CD4-positive, alpha-beta T cell treated with Interferon gamma for 1 hour (primary cell): ENCODE measurements around the gene MTREX.

Experiments
- DNase-seq: peaks from one replicate; pipeline ENCODE4 v3.0.0-alpha.2; 2020

MTREX gene

GRCh38 chr5:55385846-55386245 lies 78.1 kb downstream of the MTREX start:
- DNase-seq, result no peak

GRCh38 chr5:55386356-55386755 lies 78.6 kb downstream of the MTREX start:
- no peak for DNase-seq

GRCh38 chr5:55387865-55388264 lies 80.1 kb downstream of the MTREX start:
- no peak for DNase-seq

DNA sequence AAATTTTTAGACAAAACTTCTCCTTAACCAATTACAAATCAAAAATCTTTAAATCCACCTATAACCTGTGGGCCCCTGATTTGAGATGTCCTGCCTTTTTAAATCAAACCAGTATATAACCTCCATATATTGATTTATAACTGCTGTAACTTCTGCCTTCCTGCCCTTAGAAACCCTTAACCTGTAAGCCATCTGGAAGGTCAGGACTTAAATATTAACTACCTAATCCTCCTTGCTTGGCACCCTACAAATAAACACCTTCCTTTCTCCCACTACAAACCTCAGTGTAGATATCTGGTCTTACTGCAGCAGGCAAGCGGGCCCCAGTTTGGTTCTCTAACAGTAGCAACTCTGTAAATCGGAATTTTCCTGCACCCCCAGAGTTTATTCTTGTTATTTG lies 83.9 kb downstream of the MTREX start:
- no peak for DNase-seq

DNA sequence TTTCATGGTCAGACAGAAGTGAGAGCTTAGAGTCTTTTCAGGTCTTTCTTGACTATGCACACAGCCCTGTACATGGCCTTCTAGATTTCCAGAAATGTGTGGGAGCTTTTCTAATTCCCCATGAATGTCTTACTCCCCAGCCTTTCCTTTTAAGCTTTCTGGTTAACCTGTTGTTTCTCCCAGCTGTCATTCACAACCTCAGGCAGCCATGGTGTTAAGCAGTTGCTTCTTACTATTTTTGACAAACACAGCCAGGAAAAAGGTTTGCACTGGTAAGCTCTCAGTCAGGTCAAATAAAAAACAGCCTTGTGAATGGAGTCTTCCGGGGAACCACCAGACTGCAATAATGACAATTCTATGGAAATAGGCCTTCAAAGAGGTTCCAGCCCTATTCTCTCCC lies 84.9 kb downstream of the MTREX start:
- no peak for DNase-seq

- DNase-seq, result no peak
Observed at GRCh38 chr5:55393501-55394175, 85.8 kb downstream of the MTREX start.

DNA sequence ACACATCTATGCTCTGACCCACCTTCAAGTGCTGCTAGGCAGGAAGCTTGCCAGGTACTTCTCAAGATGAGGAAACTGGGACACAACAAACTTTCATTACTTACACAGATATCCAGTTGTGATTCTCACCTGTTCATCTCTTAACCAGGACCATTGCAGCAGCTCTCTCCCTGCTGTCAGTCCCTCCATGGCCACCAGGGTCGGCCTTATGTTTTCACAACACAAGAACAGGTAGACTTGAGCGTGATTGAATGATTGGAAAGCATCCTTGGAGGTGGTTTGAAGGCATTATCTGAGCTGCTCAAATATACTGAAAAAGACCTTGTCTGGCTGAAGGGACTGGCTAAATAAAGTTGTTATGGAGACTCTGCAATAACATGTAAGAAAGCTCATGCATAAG lies 94.4 kb downstream of the MTREX start:
- DNase-seq, result no peak

DNA sequence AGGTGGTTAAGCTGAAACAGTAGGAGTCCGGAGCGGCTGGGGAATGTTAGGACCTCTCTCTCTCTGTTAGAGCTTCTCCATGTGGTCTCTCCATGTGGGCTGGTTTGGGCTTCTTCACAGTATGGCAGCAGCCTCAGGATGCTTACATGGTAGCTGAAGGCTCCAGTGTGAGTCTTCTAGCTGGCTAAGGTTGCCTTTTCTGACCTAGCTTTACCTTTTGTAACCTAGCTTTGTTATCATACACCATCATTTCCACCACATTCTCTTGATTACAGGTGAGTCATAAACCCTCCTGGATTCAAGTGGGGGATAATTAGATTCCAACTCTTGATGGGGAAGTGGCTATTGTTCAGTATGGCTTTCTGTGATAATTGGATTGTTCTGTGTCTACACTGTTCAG lies 98.5 kb downstream of the MTREX start:
- DNase-seq, result no peak

DNA sequence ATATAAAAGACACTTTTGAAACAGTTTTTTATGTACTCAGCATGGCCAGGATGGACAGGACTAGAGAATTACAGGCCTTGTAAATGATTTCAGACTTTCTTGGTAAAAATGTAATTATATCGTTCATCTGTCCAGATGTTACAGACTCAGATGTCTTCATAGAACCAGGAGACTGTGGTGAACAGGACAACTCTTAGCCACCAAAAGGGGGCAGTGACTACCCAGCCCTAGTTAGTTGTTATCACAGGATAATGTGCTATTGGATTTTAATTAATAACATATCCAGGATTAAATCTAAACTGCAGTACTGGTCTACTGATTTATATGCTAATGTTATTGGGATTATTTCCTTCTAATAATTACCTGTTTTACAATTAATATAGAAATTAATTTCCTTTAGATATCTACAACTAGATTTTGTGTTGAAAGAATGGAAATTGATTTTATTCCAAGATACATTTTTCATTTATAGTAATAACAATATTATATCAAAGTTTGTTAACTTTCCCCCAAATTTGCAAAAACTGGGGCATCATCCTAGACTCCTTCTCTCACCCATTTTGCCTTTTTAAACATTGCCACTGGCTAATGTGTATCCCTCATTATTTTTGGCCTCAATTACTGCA lies 99.4 kb downstream of the MTREX start:
- no peak for DNase-seq

DNA sequence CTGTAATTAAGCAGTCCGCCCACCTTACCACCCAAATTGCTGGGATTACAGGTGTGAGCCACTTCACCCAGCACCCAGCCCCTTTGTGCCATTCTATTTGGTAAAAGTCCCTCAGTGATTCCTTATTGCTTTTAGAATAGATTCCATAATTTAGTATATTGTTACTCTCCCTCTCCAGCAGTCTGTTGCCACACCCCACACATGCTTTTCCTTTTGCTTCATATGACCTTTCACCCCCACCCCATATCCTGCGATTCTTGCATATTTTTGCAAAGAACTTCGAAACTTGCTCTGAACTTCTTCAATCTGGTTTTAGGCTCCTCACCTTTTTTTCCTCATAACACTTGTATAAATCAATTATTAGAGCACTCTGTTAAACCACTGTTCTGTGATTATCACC lies 100.2 kb downstream of the MTREX start:
- no peak for DNase-seq

GRCh38 chr5:55409775-55410174 lies 102.0 kb downstream of the MTREX start:
- DNase-seq, result no peak

DNA sequence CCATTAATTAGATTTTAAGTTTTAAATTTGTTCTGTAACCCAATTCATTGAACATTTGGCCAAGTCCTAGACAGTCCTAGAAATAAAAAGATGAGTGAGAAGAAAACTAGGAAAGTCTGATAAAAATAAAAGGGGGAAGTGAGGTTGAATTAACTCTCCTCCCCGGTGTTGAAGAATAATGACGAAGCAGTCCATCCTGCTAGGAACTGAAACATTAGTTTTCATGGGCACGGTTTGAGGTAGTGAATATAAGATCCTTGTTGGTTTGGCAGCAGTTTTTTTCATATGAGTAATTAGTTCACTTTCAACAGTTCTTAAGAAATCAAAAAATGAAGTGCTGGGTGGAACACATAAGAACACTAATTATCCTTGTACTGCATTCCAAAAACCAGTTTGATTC lies 103.1 kb downstream of the MTREX start:
- DNase-seq, result no peak

- DNase-seq, result no peak
Observed at GRCh38 chr5:55411876-55412275, 104.1 kb downstream of the MTREX start.

DNA sequence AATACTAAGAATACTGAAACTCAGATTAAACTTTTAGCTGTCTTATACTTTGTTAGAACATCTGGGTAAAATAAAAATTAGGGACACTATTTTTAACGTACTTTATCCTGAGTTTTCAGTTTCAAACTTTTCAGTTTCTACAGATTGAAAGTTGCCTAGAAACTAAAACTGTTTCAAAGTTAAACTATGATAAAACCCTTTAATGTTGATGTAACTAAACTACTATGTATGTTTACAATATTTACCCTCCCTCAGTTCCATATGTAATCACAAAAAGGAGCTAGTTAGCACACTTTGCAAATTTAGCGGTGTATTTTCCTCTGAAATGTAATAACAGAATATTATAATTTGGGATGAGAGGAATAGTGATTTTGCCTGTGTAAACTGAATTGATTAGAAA lies 105.9 kb downstream of the MTREX start:
- DNase-seq, result no peak

DNA sequence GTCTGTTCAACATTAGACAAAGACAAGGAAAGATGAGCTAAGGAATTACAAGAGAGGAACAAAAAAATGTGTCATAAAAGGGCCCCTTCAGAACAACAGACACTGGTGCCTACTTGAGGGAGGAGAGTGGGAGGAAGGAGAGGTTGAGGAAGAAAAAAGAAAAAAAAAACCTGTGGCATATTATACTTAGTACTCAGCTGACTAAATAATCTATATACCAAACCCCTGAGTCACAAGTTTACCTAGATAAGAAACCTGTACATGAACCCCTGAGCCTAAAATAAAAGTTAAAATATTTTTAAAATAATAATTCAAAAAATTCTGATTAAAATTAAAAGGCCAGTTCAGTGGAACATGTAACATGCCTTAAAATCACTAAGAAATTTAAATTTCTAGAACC lies 107.3 kb downstream of the MTREX start:
- no peak for DNase-seq

GRCh38 chr5:55416306-55416705 lies 108.5 kb downstream of the MTREX start:
- DNase-seq, result no peak

GRCh38 chr5:55418994-55419968 lies 111.5 kb downstream of the MTREX start:
- DNase-seq, result no peak

DNA sequence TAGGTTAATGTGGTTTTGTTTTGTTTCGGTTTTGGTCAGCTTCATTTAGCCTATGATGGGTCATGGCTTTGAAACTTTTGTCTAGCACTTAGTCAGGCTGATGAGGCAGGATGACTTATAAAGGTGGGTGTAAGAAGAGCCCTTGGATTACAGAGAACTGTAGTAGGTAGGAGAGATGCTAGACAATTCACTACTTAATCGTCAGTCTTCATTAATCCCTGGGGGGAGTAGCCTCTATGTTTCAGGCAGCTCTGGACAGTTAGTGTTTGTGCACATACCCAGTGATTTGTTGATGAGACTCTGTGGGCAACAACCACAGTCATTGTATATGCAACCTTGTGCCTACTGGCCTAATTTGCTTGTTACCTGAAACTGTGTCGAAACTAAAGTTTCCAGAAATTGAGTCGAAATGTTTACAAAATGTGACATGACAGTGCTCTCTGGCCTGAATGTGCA lies 113.3 kb downstream of the MTREX start:
- DNase-seq, result no peak

DNA sequence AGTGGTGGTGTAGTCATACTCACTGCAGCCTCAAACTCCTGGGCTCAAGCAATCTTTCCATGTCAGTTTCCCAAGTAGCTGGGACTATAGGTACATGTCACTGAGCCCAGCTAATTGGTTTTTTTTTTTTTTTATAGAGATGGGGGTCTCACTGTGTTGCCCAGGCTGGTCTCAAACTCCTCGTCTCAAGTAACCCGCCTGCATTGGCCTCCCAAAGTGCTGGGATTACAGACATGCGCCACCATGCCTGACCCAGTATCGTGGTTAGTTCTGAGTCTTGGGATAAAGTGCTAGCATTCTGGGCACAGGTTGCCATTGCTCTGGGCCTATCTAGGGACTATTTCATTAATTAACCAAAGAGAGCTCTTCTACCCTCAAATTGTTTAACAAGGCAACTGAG lies 118.7 kb downstream of the MTREX start:
- no peak for DNase-seq

DNA sequence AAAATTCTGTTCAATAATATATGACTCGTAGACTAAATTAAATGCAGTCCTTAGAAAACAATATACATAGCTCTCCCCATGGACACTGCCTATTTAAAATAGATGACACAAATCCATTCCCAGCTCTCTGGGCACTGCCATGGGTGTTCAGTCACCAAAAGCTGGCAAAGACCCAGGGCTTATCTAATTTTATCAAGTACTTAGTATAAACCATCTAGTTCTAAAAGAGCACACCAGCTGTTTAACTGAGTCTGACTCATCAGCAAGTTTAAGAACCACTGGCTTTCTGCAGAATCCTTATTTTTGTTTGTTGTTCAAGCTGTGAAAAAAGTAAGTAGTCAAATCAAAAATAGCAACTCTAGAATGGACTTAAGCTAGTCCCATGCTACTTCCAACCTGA lies 119.4 kb downstream of the MTREX start:
- no peak for DNase-seq

DNA sequence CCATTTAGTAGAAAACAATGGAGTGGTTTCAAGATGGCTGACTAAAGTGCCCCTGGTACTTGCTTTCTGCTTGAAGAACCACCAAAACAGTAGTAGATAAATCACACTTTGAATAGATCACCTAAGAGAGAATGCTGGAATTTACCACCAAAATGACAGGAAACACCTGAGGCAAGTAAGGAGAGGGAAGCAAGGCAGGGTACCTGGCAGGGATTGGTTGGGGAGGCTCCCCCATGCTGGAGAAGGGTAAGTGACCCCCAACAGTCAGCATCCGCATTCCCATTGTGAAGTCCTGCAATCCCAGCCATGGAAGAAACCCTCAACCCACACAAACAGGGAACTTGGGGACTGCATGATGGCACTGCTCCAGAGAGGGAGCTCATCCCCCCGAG lies 121.4 kb downstream of the MTREX start:
- DNase-seq, result no peak

DNA sequence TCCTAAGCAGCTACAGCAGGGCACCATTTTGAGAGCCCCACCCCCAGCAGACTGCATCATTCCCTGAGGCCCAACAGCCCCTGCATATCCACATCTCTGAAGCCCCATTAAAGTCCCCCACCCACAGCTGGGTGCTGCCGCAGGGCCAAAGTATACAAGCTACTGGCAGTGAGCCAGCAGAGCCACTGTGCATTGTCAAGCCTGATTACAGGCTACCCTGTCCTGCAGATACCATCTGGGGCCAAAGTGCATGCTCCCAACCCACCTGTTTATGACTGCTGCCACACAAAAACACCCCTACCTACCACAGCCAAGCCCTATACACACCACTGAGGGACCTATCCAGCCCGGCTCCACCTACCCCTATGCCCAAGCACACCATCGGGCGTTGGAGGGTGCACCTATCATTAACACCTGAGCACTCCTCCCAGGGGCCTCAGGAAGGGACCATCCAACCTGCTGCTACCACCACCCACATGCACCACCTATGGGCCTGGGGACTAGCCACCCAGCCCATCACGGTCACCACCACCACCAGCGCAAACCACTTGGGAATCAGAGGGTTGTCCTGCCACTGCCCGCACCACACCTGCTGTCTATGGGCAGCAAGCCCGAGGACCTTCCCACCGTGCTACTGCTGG lies 121.9 kb downstream of the MTREX start:
- no peak for DNase-seq

GRCh38 chr5:55432549-55432948 lies 124.8 kb downstream of the MTREX start:
- no peak for DNase-seq
